GM19324 (cell line): Measurements from ENCODE around the gene ZCCHC17.

Experiments used
- ATAC-seq: cut with Tn5 transposase; IDR thresholded peaks from one replicate; pipeline ENCODE4 v1.9.1; 2021; ENCODE audit warnings: mild to moderate bottlenecking, moderate library complexity; ENCODE audit not compliant: unreplicated experiment, low FRiP score

ZCCHC17 gene

GRCh38 chr1:31387612-31388011 is 90.8 kb downstream of the ZCCHC17 start:
- no peak for ATAC-seq

- ATAC-seq = no peak
Measured at GRCh38 chr1:31389616-31390015, 92.8 kb downstream of the ZCCHC17 start.

DNA sequence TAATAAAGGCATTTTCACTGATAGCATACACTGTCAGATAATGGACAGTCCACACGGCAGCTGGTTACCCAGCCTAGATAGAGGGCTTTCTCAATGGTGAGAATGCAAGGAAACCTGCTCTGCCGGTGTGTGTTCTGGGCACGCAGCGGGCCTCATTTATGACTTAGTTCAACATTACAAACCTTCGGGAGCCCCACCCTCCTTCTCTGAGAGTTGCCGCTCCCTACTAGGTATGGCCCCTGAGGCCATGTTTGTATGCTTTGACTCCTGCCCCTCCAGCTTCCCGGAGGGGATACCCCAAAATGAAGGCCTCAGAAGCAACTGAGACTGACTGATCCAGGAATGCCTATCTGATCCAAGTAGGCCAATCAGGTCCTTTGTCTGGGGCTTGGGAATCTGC is 93.2 kb downstream of the ZCCHC17 start:
- ATAC-seq = no peak

DNA sequence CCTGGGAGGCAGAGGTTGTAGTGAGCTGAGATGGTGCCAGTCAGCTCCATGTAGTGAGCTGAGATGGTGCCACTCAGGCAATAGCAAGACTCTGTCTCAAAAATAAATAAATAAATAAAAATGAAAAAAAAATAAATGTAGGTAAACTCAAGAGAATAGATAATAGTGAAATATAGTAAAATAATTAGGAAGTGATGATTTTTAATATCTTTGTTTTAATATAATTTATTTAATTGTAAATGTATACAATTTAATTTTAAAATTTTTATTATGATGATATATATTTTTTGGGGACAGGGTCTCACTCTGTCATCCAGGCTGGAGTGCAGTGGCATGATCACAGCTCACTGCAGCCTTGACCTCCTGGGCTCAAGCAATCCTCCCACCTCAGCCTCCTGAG is 96.6 kb downstream of the ZCCHC17 start:
- ATAC-seq = no peak

DNA sequence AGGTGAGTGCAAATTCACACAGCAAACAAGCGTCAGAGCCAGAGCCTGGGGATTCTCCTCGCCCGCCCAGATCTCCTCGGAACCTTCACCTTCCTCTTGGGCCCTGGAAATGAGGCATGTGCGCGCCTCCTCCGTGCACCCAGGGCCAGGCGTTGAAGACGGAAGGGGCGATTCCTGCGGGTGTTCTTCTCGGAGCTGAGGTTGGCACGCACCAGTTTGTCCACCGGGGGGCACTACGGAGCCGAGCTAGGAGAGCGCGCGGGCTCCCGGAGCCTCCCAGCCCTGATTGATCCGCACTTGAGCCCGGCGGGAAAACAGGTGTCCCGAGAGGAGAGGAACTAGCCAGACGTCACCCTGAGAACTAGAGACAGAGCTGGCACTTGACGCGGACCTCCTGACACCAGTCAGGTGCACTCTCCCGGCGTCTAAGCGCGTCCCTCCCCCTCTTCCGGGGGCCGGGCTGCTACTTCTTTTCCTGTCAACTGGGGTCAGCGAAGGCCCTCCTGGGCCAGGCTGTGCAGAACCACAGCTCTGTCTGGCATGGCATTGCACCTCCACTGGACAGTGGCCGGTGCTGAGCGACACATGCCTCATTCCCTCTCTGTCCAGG is 97.9 kb downstream of the ZCCHC17 start:
- peak; percentile 76 for ATAC-seq

DNA sequence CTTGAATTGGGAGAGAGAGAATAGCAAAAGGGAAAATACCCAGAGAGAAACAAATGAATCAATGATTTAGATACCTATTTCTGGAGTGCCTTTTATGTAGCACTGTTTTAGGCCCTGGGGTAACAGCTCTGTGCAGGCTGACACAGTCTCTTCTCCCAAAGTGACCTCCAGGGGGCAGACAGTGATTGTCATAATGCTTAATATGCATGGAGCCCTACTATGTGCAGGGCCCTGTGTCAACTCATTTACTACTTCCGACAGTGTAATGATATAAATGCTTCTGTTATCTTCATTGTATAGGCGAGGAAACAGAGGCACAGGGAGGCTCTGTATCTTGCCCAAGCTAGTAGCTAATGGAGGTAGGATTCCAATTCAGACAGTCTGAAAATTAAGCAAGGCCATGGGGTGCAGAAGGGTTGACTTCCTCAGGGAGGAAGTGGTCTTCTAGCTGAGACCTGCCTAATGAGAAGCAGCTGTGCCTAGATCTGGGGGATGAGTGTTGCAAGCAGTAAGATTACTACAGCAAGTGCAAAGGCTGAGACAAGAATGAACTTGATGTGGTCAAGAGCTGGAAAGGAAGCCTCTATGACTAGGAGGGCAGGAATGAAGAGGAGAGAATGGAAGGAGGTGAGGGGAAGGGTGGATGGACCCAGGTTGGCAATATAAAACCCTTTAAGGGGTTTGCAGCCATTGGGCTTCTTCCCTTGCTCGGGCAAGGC is 100.0 kb downstream of the ZCCHC17 start:
- no peak for ATAC-seq

DNA sequence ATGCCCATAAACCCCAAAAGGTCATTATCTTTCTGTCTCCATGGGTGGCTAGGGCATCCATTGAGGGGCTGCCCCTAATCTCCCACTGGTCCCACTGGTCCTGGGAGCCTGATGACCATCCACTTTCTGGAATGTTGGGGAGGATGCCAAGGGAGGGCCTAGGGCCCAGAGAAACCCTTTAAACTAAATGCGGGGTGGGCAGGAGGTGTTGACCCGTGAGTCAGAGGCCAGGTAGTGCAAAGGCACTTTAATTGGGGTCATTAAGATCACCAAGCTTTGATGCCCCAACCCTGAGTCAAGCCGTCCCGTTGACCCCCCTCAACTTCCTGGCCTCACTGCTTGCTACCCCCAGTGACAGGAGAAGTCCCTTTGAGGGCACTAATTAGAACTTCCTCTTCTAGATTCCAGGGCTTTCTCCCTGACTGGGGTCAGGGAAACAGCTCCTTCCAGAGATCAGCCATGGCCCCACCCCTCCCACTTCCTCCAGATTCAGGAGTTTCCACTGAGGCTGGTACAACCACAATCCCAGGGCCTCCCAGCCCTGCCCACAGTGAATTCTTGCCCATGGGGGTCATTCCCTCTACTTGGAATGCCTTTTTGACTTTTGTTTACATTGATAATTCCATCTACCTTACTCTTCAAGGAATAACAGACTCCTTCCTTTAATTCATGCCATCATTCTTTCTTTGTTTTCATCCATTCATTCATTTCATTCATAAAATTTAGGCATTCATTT is 100.7 kb downstream of the ZCCHC17 start:
- ATAC-seq = no peak

DNA sequence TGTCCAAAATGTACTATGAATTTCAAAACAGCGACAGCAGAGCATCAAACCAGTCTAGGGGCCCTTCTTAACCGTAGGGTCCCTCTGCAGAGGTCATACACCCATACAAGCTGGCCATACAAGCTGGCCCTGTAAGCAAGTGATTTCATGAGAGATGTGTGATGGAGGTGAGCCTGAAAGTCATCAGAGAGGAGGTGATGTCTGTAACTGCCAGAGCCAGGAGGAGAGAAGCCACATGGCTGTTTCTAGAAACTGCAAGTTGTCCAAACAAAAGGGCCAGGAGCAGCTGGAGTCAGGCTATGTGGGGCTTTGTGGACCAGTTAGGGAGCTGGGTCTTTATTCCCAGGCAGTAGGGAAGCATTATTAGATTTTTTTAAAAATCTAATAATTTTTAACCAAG is 101.4 kb downstream of the ZCCHC17 start:
- ATAC-seq = no peak

DNA sequence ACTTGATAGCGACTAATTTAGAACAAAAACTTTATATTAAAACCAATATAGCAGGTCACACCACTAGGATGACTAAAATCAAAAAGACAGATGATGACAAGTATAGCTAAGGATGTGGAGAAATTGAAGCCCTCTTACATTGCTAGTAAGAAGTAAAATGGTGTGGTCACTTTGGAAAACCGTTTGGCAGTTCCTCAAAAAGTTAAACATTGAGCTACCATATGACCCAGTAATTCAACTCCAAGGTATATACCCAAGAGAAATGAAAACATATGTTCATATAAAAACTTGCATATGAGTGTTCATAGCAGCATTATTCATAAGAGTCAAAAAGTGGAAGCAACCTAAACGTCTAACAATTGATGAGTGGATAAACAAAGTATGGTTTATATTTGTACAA is 103.1 kb downstream of the ZCCHC17 start:
- ATAC-seq = no peak

DNA sequence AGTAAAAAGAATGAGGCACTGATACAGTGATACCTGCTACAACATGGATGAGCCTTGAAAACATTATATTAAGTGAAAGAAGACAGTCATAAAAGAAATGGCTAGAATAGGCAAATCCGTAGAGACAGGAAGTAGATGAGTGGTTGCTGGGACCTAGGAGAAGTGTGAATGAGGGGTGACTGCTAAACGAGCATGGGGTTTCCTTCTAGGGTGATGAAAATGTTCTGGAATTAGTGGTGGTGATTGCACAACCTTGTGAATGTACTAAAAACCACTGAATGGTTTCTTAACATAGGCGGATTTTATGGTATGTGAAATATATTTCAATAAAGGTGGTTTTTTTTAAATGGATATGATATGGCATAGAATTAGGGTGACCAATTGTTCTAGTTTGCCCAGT is 103.6 kb downstream of the ZCCHC17 start:
- ATAC-seq = no peak

DNA sequence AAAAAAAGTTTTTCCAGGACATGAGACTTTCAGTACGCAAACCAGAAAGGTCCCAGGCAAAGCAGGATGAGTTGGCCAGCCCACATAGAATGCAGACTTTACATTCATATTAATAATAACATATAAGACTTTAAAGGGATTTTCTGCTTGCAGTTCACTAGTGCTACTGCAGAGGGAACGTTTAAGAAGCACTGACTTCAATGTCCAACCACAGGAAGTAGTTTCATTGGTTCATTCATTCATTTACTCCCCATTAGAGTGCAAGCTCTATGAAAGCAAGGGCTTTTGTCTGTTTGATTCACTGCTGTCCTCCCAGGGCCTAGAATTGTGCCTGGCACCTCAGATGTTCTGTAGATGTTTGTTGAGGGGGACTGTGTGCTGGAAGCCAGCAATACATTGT is 104.4 kb downstream of the ZCCHC17 start:
- ATAC-seq = no peak

GRCh38 chr1:31405578-31406245 is 108.9 kb downstream of the ZCCHC17 start:
- ATAC-seq = no peak

GRCh38 chr1:31407029-31407626 is 110.3 kb downstream of the ZCCHC17 start:
- no peak for ATAC-seq

- ATAC-seq = no peak
Measured at GRCh38 chr1:31408788-31409318, 112.0 kb downstream of the ZCCHC17 start.

DNA sequence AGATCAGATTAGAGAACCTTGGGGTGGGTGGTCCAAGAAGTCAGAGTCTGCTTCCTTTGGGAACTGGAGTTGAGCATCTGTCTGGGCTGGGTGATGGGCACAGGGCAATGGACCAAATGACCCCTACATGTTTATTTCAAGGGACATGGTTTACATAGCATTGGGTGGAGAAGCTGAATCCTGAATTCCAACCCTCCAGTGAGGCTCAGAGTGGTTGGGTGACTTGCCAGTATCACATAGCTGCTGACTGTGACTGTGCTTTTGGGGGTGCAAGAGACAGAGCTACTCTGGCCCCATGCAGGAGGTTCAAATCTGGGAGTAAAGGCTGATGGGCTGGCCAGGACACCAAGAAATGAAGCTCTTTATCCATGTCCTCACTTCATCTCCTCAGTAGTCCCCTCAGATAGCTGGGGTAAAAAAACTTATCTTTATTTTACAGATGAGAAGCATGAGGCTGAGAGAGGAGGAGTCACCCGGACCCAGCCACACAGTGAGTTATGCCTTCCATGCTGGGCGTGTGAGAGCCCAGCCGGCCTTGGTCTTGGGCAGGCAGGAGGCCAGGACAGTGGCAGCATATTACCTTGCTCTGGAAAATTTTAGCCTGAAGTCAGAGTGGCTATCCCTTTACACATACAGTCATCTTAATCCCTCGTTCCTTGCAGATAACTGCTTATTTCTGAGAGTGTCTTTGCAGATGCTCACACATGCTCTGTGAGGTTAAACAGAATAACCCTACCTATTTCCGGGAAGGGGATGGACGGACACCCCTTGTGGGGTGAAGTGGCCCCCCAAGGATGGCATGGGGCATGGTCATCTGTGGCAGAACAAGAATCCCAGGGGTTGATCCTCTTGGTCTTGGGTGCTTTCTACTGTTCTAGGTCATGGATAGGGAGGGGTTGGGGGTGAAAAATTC is 113.4 kb downstream of the ZCCHC17 start:
- no peak for ATAC-seq

DNA sequence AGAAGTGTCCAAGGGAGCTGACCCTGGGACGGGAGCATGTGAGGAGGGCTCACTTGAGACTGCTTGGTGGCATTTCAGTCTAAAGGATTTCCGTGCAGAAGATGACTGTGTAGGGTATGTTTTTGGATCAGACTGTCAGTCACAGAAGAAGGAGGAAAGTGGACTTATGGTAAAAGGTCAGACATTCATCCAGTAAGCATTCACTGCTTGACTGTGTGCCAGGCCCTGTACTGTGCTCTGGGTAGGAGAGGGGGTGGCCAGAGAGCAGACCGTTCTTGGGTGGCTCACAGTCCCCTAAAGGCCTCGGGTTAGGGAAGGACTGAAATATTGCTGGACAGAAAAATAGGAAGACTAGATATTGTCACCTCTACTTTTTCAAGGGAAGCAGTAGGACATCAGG is 114.0 kb downstream of the ZCCHC17 start:
- no peak for ATAC-seq

GRCh38 chr1:31412205-31412604 is 115.4 kb downstream of the ZCCHC17 start:
- ATAC-seq = no peak

- ATAC-seq = peak; percentile 62
Measured at GRCh38 chr1:31412732-31413404, 116.0 kb downstream of the ZCCHC17 start, which contains the start of gene SERINC2. SERINC2 (plus strand) TSS chr1:31413213; CDS start chr1:31413266, 53 bp downstream.
